HepG2 (cell line): Measurements from ENCODE around the gene MT1M. TPM values are rescaled to one million over a fixed set of nuclear protein-coding genes. Genes with fewer than 3 reads are reported as not detected.

ENCODE experiments used
- BCL6 ChIP-seq: IDR thresholded peaks from 2 replicates; pipeline ENCODE4 v1.6.1; 2016; ENCODE audit warnings: missing genetic modification reagents, missing compliant biosample characterization
- CHD4 ChIP-seq: fragments of 200-600 bp; sonication (generic); IDR thresholded peaks from 2 replicates; pipeline ENCODE4 v1.7.0; 2017; ENCODE audit warnings: mild to moderate bottlenecking, low read length, borderline replicate concordance
- CREB3 ChIP-seq: sonication (generic); formaldehyde crosslinking; IDR thresholded peaks from 2 replicates; pipeline ENCODE4 v1.5.0; 2020; ENCODE audit warnings: missing genetic modification reagents
- ELF4 ChIP-seq: sonication (generic); formaldehyde crosslinking; IDR thresholded peaks from 2 replicates; pipeline ENCODE4 v1.5.0; 2020; ENCODE audit warnings: missing genetic modification reagents, mild to moderate bottlenecking, moderate library complexity, borderline replicate concordance
- KDM4B ChIP-seq: sonication (generic); formaldehyde crosslinking; IDR thresholded peaks from 2 replicates; pipeline ENCODE4 v1.4.0; 2020; ENCODE audit warnings: missing genetic modification reagents
- MAF1 ChIP-seq: sonication (generic); formaldehyde crosslinking; IDR thresholded peaks from 2 replicates; pipeline ENCODE4 v1.5.0; 2020; ENCODE audit warnings: missing genetic modification reagents, borderline replicate concordance
- NFATC3 ChIP-seq: sonication (generic); formaldehyde crosslinking; IDR thresholded peaks from 2 replicates; pipeline ENCODE4 v1.5.1; 2020; ENCODE audit warnings: mild to moderate bottlenecking, missing genetic modification reagents
- NR0B2 ChIP-seq: sonication (generic); formaldehyde crosslinking; IDR thresholded peaks from 2 replicates; pipeline ENCODE4 v1.4.0; 2020; ENCODE audit warnings: mild to moderate bottlenecking, missing genetic modification reagents
- RBAK ChIP-seq: sonication (generic); formaldehyde crosslinking; IDR thresholded peaks from 2 replicates; pipeline ENCODE4 v1.5.1; 2020; ENCODE audit warnings: mild to moderate bottlenecking, missing genetic modification reagents
- RBFOX2 ChIP-seq: fragments of 200-400 bp; formaldehyde crosslinking; IDR thresholded peaks from 2 replicates; pipeline ENCODE4 v1.6.1; 2017; ENCODE audit warnings: low read depth, mild to moderate bottlenecking, low read length
- REST ChIP-seq, 2 experiments: IDR thresholded peaks; 2 replicates each; pipeline ENCODE4 v1.6.1; 2011 to 2012; ENCODE audit warnings: low read length in 2 of 2, borderline replicate concordance in 1 of 2, low read depth in 1 of 2, mild to moderate bottlenecking in 1 of 2, moderate library complexity in 1 of 2
- RORA ChIP-seq: sonication (generic); formaldehyde crosslinking; IDR thresholded peaks from 2 replicates; pipeline ENCODE4 v1.5.0; 2020; ENCODE audit warnings: mild to moderate bottlenecking, missing genetic modification reagents, moderate library complexity
- TBX3 ChIP-seq: fragments of 450-650 bp; IDR thresholded peaks from 2 replicates; pipeline ENCODE4 v1.6.1; 2017; ENCODE audit warnings: antibody characterized with exemption, mild to moderate bottlenecking, inconsistent platforms, borderline replicate concordance
- TCF7L2 ChIP-seq: IDR thresholded peaks from 2 replicates; pipeline ENCODE4 v1.6.1; 2011; ENCODE audit warnings: mild to moderate bottlenecking, low read depth, low read length, moderate library complexity
- TEF ChIP-seq: sonication (generic); formaldehyde crosslinking; IDR thresholded peaks from 2 replicates; pipeline ENCODE4 v1.5.0; 2020; ENCODE audit warnings: missing genetic modification reagents
- XRCC5 ChIP-seq: fragments of 200-400 bp; formaldehyde crosslinking; optimal IDR thresholded peaks from 2 replicates; pipeline ENCODE3; 2017; ENCODE audit warnings: mild to moderate bottlenecking, low read length
- ZNF296 ChIP-seq: sonication (generic); formaldehyde crosslinking; conservative IDR thresholded peaks from 2 replicates; pipeline ENCODE4 v1.5.0; 2020; ENCODE audit warnings: mild to moderate bottlenecking, missing genetic modification reagents
- ZNF605 ChIP-seq: sonication (generic); formaldehyde crosslinking; IDR thresholded peaks from 2 replicates; pipeline ENCODE4 v1.8.0; 2022; ENCODE audit warnings: mild to moderate bottlenecking, missing genetic modification reagents
- ZNF841 ChIP-seq: sonication (generic); formaldehyde crosslinking; IDR thresholded peaks from 2 replicates; pipeline ENCODE4 v1.8.1; 2023; ENCODE audit warnings: missing genetic modification reagents, borderline replicate concordance
- polyA plus RNA-seq, 8 experiments: library from polyadenylated mRNA; depleted of rRNA in 3 of 8; stranded (reverse) in 7 of 8; unstranded in 1 of 8; fragments of >200 nt; fragmentation: Illumina TruSeq in 4 of 8; extraction: Trizol in 4 of 8; gene quantifications; 2 replicates each; pipeline versions ENCODE4 v1.2.1 to v1.2.3, GENCODE V29; 2011 to 2016; ENCODE audit warnings: low read depth in 4 of 8, missing spikeins in 1 of 8, mixed read lengths in 1 of 8; ENCODE audit not compliant: insufficient read depth in 1 of 8
- total RNA-seq, 5 experiments: library from RNA; depleted of rRNA; stranded (reverse); fragments of >200 nt; fragmentation: Illumina TruSeq; extraction: Trizol; gene quantifications; 2 replicates each; pipeline ENCODE4 v1.2.3, GENCODE V29; 2016; ENCODE audit warnings: low read depth in 1 of 5
- TF ChIP-seq, protein P1 (sequence below): sonication (generic); formaldehyde crosslinking; IDR thresholded peaks from 2 replicates; pipeline ENCODE4 v1.4.0; 2020; ENCODE audit warnings: missing genetic modification reagents
- TF ChIP-seq, protein P2 (sequence below): sonication (generic); IDR thresholded peaks from 2 replicates; pipeline ENCODE4 v1.6.1; 2016; ENCODE audit warnings: low read depth, borderline replicate concordance

The MT1M gene
- total and polyA plus RNA-seq, 2 of the 13 experiments (the other 11 are each of a cell fraction or from before 2014, with no cell fraction given): 4.6 TPM; not detected in 1

GRCh38 chr16:56606476-56607108 is 25.9 kb upstream of the MT1M start (continued):
- TF ChIP-seq TEF (CRISPR knock-in tag) (0 out of 2 replicates have a peak, but pooled peaks have one; percentile 17), REST (IDR thresholded peaks at IDR 0.05; ENCODE audit: borderline replicate concordance in 1 of 2, low read depth in 1 of 2, low read length in 2 of 2) (no peak; a peak in 1 of 4 replicates), ZNF605 (CRISPR knock-in tag) (peak; percentile 4; the same call in 1 of the 2 replicates), RORA (CRISPR knock-in tag) (no peak), NFATC3 (CRISPR knock-in tag) (no peak), TBX3 (0 out of 2 replicates have a peak, but pooled peaks have one; percentile 7), ZNF296 (CRISPR knock-in tag) (peak; percentile 53), TCF7L2 (no peak), MAF1 (CRISPR knock-in tag) (0 out of 2 replicates have a peak, but pooled peaks have one; percentile 52), CHD4 (peak; percentile 38; the same call in 1 of the 2 replicates), RBAK (CRISPR knock-in tag) (no peak), NR0B2 (CRISPR knock-in tag) (no peak), BCL6 (CRISPR knock-in tag) (0 out of 2 replicates have a peak, but pooled peaks have one; percentile 50), KDM4B (CRISPR knock-in tag) (no peak), XRCC5 (no peak), ZNF841 (CRISPR knock-in tag) (no peak), CREB3 (CRISPR knock-in tag) (peak; percentile 83; the same call in 1 of the 2 replicates), RBFOX2 (no peak), ELF4 (CRISPR knock-in tag) (0 out of 2 replicates have a peak, but pooled peaks have one; percentile 6)
- TF ChIP-seq, protein P1, sequence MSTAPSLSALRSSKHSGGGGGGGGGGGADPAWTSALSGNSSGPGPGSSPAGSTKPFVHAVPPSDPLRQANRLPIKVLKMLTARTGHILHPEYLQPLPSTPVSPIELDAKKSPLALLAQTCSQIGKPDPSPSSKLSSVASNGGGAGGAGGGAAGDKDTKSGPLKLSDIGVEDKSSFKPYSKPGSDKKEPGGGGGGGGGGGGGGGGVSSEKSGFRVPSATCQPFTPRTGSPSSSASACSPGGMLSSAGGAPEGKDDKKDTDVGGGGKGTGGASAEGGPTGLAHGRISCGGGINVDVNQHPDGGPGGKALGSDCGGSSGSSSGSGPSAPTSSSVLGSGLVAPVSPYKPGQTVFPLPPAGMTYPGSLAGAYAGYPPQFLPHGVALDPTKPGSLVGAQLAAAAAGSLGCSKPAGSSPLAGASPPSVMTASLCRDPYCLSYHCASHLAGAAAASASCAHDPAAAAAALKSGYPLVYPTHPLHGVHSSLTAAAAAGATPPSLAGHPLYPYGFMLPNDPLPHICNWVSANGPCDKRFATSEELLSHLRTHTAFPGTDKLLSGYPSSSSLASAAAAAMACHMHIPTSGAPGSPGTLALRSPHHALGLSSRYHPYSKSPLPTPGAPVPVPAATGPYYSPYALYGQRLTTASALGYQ (CRISPR knock-in tag): no peak; the same call in 1 of the 2 replicates
- TF ChIP-seq, protein P2, sequence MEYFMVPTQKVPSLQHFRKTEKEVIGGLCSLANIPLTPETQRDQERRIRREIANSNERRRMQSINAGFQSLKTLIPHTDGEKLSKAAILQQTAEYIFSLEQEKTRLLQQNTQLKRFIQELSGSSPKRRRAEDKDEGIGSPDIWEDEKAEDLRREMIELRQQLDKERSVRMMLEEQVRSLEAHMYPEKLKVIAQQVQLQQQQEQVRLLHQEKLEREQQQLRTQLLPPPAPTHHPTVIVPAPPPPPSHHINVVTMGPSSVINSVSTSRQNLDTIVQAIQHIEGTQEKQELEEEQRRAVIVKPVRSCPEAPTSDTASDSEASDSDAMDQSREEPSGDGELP: peak; percentile 59
